Prostate gland (tissue), 2 donors: ENCODE results near the gene TOPAZ1.

Experiments used
- POLR2A ChIP-seq: fragments of 450-650 bp; IDR thresholded peaks from one replicate; pipeline ENCODE4 v1.6.1; 2016; ENCODE audit warnings: antibody characterized with exemption, mild to moderate bottlenecking
- POLR2AphosphoS5 ChIP-seq: sonication (generic); formaldehyde crosslinking; IDR thresholded peaks from one replicate; pipeline ENCODE4 v1.6.1; 2017; ENCODE audit warnings: antibody characterized with exemption
- TF ChIP-seq, protein P1 (sequence below), 4 experiments: fragments of 200-600 bp in 2 of 4; fragments of 450-650 bp in 2 of 4; sonication (generic) in 2 of 4; IDR thresholded peaks; 1 replicate in 3 of 4; 2 replicates in 1 of 4; pipeline ENCODE4 v1.5.1; 2016 to 2019; ENCODE audit warnings: antibody characterized with exemption in 4 of 4, mild to moderate bottlenecking in 2 of 4, moderate library complexity in 2 of 4

DNA sequence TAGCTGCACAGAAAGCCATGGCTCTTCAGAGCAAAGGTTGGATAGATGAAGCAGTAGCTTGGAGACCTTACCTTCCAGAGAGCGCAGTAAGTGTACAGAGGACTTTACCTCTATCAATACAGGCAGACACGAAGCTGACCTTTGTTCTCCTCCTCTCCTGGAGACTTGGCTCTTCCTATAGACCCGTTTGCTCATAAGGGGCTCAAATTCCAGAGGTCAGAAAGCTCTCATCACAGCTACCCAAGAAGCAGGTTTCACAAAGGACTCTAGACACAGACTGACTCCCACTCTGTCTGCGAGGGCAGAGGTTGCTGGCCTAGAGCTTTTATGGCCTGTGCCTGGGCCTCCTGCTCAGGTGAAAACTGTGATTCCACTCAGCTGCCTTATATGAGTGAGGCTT, 35.4 kb upstream of the TOPAZ1 start:
- TF ChIP-seq, protein P1, sequence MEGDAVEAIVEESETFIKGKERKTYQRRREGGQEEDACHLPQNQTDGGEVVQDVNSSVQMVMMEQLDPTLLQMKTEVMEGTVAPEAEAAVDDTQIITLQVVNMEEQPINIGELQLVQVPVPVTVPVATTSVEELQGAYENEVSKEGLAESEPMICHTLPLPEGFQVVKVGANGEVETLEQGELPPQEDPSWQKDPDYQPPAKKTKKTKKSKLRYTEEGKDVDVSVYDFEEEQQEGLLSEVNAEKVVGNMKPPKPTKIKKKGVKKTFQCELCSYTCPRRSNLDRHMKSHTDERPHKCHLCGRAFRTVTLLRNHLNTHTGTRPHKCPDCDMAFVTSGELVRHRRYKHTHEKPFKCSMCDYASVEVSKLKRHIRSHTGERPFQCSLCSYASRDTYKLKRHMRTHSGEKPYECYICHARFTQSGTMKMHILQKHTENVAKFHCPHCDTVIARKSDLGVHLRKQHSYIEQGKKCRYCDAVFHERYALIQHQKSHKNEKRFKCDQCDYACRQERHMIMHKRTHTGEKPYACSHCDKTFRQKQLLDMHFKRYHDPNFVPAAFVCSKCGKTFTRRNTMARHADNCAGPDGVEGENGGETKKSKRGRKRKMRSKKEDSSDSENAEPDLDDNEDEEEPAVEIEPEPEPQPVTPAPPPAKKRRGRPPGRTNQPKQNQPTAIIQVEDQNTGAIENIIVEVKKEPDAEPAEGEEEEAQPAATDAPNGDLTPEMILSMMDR (IDR thresholded peaks at IDR 0.05): no peak
- no peak for TF ChIP-seq POLR2AphosphoS5
- no peak for TF ChIP-seq POLR2A
